ENCODE data around the gene HOXC13.

The HOXC13 gene

GRCh38 chr12:53956914-53957536, 18.4 kb downstream of the HOXC13 start:
- DNase-seq (ENCODE audit: extremely low read depth, low read depth) = no peak
- no peak for TF ChIP-seq CTCF (IDR thresholded peaks at IDR 0.05; ENCODE audit: low read depth, low read length)

- TF ChIP-seq CTCF (IDR thresholded peaks at IDR 0.05; ENCODE audit: low read depth, low read length) = no peak
- no peak for DNase-seq (ENCODE audit: extremely low read depth, low read depth)
Measured at GRCh38 chr12:53958128-53958527, 19.5 kb downstream of the HOXC13 start.

GRCh38 chr12:53959314-53959713, 20.7 kb downstream of the HOXC13 start:
- no peak for DNase-seq (ENCODE audit: extremely low read depth, low read depth)
- TF ChIP-seq CTCF (IDR thresholded peaks at IDR 0.05; ENCODE audit: low read depth, low read length) = no peak

- no peak for DNase-seq (ENCODE audit: extremely low read depth, low read depth)
- TF ChIP-seq CTCF (IDR thresholded peaks at IDR 0.05; ENCODE audit: low read depth, low read length) = no peak
Measured at GRCh38 chr12:53960187-53961024, 21.8 kb downstream of the HOXC13 start.

- no peak; the same call in 1 of the 2 replicates for TF ChIP-seq CTCF (IDR thresholded peaks at IDR 0.05; ENCODE audit: low read depth, low read length)
- no peak for DNase-seq (ENCODE audit: extremely low read depth, low read depth)
Measured at GRCh38 chr12:53961025-53961761, 22.6 kb downstream of the HOXC13 start.

- DNase-seq (ENCODE audit: extremely low read depth, low read depth) = no peak
- no peak for TF ChIP-seq CTCF (IDR thresholded peaks at IDR 0.05; ENCODE audit: low read depth, low read length)
Measured at GRCh38 chr12:53963005-53963404, 24.4 kb downstream of the HOXC13 start.
